Activated CD4-positive, CD25-positive, alpha-beta regulatory T cell treated with anti-CD3 and anti-CD28 coated beads, Interleukin-2, amount 50 U/mL, for 16 hours (primary cell): ENCODE measurements around the gene CACNA1G.

ENCODE experiments used
- DNase-seq: peaks from one replicate; pipeline ENCODE4 v3.0.0-alpha.2; 2020; ENCODE audit warnings: low read depth, low spot score

Gene CACNA1G

DNA sequence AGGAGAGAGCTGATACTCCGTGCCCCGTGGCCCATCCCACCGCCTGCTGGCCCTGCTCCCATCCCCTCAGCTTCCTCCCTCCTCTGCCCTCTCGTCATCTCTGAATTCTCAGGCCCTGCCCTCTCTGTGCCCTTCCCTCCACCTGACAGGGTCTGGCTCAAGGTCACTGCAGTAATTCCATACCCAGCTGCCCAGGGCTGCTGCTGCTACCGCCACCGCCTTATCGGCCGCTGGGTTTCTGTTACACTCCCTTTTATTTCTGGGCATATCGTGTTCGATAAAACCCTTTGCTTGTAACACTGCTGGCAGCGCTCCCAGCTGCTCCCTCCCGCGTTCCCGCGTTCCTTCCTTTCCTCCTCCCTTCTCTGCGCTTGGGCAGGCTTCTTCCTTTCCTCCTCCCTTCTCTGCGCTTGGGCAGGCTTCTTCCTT, 26.8 kb upstream of the CACNA1G start:
- DNase-seq: no peak

DNA sequence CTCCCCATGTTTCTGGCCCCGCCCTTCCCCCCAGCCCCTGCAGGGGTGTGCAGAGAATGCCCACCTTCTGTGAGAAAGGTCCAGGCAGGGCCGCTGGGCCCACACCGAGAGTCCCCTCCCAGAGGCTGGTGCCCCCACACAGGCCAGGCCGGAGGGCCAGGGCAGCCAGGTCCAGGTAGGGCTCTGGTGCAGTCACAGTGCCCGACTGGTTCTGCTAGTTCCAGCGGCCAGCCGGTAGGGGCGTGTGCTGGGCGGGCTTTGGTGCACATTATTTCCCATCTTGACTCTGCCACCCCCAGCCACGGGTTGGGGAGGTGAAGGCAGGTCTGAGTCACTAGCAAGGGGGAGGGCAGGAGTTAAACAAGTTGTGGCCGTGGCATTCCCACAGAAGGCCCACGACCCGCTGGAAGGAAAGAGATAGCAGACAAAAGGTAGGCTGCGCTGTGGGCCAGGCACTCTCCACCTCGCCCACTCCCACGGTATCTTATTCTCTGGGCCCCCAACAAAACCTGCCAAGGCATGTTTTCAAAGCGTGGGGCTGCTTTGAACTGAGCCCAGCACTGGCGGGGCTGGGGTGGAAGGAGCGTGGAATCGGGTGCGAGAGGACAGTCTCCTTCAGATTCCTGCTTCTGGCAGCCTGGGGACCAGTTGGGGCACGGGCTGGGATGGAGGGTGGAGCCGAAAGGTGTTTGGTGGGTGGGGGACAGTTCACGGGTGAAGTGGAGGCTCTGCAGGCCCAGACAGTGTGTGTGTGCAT, 26.1 kb upstream of the CACNA1G start:
- DNase-seq: no peak

DNA sequence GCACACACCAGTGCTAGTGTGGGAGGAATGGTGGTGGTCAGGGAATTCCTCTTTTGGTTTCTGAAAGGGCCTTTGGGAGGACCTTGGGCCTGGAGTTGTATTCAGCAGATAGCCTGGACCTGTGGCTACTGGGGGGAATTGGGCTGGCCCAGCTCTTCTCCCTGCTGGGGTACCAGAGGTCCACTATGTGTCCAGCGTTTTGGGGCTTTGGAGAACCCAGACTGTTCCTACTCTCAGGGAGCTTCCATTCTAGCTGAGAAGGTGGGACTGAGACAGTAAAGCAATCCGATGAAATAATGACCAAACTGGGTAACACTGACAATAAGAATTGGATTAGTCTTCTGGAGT, 25.6 kb upstream of the CACNA1G start:
- DNase-seq: no peak

DNA sequence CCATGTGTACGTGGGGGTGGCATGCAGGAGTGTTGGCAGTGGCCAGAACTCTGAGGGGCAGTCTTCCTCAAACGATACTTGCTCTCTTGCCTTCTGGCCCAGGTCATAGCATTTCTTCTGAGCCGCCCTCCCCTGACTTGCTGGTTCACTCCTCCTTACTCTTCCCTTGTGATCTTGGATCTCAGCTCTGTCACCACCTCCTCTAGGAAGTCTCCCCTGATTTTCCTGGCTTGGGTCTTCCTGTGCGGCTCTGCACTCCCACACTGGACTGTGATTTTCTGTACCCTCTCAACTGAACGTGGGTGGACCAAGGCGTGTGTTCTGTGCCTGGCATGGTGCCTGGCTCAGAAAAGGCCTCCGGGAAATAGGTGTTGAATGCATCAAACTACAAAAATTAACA, 25.1 kb upstream of the CACNA1G start:
- no peak for DNase-seq

DNA sequence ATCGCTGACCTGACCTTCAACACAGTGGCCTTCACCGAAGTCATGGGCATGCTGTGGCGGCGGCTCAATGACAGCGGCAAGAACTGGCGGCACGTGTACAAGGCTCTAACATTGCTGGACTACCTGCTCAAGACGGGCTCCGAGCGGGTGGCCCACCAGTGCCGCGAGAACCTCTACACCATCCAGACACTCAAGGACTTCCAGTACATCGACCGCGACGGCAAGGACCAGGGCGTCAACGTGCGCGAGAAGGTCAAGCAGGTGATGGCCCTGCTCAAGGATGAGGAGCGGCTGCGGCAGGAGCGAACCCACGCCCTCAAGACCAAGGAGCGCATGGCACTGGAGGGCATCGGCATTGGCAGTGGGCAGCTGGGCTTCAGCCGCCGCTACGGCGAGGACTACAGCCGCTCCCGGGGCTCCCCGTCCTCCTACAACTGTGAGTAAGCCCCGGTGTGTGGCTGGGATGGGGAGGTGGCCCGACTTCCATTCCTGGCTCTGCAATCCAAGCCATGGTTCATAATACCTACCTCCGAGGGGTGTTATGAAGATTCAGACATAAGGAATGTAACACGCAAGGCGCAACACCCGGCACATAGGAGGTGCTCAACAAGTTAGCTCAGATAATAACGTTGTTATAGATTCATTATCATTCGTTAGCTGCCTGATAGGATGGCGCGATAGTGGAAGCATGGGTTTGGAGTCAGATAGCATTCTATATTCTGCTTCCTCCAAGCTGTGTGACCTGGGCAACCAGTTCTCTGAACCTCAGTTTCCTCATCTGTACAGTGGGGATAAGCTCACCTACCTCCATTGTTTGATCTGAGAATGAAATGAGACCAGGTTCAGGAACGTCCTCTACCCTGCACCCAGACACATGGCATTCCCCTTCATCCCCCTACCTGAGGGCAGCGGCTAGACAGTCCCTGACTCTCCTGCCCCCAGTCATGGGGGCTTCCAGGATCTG, 23.6 kb upstream of the CACNA1G start:
- DNase-seq: no peak

DNA sequence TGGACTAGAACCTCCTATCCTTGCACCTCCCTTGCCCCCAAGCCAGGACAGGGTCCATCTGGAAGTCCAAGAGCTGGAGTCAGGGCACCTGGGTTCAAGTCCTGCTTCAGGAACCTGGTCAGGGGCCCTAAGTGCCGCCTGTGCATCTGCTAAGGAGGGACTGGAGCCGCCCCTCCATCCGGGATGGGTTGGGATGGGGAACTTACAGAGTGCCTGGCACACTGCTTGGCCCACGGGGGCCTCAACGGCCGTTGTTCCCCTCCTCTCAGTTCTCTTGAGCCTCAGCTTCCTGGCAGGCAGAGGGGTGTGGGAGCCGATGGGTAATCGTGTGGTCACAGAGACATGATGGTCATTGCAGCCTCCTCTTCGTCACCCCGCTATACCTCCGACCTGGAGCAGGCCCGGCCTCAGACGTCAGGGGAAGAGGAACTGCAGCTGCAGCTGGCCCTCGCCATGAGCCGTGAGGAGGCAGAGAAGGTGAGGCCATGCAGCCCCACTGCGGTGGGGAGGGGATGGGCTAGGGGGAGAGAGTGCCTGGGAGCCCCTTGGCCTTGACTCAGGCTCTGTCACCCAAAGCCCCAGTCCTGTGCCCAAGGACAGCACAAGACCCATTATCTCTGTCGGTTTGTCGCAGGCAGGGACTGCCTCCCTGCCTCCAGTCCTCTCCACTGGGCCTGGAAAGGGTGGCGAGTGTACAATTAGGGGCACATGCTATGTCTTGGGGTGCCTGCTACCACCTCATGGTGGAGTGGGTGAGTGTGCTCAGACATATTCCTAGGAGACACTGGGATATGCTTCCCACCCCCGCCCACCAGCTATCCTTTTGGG, 22.6 kb upstream of the CACNA1G start:
- no peak for DNase-seq

DNA sequence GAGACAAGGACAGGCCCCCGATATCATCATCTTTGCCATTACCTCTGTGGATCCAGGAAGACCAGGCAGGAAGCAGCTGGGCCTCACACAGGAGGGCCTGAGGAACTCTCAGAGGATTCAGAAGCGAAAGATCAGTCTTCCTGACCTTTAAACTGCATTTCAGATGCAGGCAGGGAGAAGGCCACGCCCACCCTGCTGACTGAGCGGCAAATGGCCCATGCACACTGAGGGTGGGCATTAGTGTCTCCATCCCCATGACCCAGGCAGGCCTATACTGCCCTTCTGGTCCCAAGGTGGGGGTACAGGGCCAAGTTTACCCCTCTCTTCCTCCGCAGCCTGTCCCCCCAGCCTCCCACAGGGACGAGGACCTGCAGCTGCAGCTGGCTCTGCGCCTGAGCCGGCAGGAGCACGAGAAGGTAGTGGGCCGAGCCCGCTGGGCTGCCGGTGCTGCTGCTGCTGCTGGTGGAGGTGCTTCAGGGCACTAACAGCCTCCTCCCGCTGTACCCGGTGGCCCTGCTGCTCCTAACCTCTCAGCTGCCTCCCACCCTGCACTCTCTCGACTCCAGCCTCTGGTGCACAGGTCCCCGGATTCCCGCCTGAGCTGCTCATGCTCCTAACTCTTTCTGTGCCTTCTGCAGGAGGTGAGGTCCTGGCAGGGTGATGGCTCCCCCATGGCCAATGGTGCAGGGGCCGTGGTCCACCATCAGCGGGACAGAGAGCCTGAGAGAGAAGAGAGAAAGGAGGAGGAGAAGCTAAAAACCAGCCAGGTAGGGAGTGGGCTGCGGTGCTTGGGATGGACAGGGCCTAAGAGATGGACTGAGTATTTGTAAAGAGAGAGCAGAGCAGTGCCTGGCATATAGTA, 21.7 kb upstream of the CACNA1G start:
- DNase-seq: no peak

DNA sequence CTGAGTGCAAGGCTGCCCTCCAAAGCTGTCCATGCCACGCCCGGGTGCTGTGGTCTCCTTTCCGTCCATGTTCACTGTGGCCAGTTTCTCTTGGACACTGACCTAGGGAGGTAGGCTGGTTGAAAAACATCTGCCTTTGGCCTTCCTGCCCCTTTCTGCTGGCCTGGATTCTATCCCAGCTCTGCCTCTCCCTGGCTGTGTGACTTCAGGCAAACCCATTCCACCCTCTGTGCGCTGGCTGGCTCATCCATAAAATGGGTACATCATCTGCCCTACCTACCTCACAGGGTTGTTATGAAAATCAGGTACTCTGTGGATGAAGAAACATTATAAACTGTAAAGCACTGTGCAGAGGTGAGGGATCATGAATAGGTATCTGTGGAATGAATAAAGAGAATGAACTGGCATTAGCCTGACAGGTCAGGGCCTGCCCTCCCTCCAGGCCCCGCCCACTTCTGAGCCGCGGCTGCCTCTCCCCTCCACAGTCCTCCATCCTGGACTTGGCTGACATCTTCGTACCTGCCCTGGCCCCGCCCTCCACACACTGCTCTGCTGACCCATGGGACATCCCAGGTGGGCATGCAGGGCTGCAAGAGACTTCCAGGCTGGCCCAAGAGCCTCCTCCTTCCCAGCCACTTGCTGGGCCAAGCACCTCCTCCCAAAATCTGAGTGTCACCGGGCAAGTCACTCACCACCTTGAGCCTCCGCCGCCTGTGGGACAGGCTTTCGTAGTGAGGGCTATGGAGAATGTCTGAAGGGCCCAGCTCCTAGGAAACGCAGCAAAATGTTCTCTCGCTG, 20.6 kb upstream of the CACNA1G start:
- DNase-seq: no peak

DNA sequence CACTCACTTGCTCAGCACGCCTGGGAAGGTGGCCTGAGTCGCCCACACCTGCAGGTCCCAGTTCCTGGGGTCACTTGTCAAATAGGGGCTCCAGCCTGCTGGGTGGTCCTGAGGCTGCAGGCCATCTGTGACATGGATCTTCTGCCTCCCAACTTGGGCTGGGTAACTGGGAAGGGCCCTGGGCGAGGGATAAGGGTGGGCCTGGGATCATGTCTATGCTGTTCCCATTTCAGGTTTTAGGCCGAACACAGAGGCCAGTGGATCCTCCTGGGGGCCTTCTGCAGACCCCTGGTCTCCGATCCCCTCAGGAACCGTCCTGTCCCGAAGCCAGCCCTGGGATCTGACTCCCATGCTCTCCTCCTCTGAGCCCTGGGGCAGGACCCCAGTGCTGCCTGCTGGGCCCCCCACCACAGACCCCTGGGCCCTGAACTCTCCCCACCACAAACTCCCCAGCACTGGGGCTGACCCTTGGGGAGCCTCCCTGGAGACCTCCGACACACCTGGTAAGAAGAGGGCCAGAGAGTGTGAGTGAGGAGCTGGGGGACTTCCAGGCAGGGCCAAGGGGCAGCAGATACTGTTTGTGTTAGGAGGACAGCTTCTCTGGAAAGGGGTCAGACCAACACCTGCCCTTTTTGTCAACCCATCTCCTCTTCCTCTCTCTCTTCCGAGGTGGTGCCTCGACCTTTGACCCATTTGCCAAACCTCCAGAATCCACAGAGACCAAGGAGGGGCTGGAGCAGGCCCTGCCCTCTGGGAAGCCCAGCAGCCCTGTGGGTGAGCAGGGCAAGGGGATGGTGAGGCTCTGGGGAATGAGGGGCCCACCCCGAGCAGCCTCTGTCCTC, 19.7 kb upstream of the CACNA1G start:
- DNase-seq: no peak

DNA sequence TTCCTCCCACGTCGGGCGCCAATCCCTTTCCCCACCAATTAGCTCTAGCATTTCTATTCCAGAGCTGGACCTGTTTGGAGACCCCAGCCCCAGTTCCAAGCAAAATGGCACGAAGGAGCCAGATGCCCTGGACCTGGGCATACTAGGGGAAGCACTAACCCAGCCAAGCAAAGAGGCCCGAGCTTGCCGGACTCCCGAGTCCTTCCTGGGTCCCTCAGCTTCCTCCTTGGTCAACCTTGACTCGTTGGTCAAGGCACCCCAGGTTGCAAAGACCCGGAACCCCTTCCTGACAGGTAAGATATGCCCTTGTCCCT, 19.2 kb upstream of the CACNA1G start:
- DNase-seq: no peak

DNA sequence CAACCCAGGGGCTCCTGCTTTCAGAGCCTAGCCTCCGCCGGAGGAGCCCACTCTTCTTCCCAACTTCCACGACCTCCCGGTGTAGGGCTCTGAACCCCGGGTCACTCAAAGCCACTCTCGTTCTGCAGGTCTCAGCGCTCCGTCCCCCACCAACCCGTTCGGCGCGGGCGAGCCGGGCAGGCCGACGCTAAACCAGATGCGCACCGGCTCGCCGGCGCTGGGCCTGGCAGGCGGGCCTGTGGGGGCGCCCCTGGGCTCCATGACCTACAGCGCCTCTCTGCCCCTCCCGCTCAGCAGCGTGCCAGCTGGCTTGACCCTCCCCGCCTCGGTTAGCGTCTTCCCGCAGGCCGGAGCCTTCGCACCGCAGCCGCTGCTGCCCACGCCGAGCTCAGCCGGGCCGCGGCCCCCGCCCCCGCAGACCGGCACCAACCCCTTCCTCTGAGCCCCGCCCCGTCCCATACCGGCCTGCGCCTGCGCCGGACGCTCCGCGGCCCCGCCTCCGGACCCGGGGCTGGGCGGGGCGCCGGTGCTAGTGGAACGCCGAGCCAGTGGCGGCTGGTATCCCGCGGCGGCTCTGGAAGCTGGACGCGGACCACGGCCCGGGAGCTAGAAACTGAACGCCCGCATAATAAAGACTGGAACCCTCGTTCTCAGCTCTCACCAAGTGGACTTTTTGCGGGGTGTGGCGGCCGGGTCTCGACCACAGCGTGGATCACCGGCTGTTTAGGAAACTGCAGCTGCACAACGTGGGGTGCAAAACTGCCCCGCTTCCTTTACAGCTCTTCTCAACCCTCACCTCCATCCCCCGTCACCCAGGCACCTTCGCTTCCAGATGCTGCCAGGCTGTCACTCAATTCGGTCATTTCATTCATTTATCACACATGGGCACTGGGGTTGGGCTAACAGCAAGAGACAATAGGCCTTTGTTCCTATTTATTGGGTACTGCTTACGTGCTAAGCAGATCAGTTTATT, 18.5 kb upstream of the CACNA1G start:
- peak; percentile 67 for DNase-seq

DNA sequence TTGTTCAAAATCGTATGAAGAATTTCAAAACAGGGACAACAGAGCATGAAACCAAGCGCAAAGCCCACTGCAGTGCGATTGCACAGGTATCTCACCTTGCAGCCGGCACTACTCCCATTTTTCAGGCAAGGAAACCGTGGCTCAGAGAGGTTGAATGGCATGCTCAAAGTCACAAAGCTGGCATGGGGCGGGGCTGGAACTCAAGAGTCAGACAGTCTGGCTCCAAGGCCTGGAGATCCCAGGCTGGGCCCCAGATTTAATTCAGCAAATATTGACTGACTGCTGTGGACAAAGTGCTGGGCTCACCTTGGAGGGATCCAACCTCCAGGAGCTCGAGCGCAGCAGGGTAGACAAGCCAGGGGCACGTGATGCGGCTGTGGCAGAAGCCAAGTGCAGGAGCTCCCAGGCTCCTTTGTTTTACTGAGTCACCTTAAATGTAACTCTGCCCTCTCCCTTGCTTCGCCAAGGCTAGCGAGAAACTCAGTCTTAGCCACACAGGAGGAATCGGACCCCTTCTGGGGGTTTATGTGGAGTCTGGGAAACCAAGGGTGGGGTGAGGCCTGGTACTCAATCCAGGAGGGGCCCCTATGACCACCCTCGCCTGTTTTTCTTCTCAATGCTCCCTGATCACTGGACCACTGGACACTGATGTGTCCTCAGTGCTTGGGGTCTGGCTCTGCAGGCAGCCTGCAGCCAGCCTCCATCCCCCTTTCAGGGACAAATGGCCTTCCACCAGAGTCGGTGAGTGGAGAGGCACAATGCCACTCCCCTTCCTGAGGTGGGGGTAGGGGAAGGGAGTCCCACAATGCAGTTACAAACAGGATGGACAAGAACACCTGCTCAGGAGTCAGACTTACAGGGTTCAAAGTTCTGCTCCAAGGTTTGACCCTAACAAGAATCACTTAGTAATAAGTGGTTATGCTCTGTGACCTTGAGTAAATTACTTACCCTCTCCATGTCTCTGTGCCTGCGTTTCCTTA, 17.4 kb upstream of the CACNA1G start:
- DNase-seq: no peak

DNA sequence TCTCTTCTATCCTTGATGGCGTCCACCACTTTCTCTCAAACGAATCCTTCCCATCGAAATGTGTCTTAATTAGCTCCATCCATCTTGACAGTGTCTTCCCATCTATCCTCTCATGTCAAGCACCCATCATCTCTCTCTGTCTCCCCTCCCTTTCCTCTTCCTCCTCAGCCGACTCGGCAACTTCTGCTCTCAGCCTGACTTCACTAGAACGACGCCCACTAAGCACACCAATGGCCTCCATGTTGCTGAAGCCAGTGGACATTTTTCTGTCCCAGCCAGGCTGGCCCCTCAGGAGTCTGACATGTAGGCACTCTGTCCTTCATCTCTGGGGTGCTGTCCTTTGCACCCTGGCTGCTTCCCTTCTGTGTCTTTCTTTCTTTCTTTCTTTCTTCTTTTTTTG, 16.0 kb upstream of the CACNA1G start:
- no peak for DNase-seq

DNA sequence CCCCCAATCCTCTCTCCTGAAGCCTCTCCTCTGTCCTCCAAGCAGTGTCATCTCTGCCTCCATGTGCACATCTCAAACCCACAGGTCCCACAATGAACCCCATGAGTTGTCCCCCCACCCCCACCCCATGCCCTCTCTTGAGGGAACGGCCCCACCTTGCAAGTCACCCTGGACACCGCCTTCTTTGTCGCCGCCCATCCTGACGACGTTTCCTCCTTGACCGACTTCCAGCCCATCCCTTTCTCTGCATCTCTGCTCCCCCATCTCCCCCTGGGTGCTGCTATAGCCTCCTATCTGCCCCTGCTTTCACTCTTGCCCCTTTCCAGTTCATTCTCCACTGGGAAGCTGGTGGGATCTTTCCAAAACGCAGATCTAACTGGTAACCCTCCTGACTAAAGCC, 15.2 kb upstream of the CACNA1G start:
- DNase-seq: no peak

DNA sequence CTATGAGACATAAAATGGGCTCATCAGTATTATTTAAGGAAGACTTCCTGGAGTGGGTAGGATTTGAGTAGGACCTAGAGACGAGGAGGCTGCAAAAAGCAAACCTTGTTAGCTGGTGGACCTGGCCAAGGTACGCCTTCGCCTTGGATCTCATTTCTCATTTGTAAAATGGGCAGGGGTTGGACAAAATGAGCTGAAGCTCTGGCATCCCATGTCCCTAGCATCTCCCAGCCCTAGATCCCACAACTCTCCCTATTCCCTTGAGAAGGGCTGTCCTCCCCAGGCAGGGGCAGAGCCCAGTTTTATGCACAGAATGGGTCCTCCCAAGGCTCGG, 13.8 kb upstream of the CACNA1G start:
- no peak for DNase-seq

DNA sequence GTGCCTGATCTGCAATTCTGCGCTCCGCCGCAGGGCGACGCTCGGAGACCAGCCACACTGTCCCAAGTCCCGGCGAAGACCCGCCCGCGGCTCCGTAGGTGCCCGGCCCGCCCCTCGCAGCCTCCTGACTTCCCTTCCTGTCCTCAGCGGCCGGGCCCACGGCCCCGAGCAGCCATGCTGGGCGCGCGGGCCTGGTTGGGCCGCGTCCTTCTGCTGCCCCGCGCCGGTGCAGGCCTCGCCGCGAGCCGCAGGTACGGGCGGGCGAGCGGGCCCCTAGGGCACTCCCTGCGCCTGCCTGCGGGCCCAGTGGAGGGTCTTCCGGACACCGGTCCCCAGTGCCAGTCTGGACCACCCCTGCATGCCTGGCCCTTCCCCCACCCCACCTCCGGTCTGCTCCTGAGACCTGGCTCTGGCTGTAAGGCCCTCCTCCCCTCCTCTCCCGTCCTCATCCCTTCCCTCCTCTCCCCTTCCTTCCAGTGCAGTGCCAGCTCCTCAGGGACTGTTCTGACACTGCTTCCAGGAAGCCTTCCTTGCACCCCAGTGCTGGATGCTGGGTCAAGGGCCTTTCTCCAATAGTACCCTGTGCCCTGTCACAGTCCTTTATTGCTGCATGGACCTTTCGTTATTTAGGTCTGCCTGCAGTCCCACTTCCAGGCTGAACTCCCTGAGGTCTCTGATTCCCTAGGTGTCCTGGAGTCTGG, 13.3 kb upstream of the CACNA1G start, which contains the start of gene SPATA20:
Gene SPATA20, plus strand, starts transcription at position 140 of the 701 bp plus-strand sequence. Its CDS starts 35 bp downstream, at position 175.
- DNase-seq: peak; percentile 69

DNA sequence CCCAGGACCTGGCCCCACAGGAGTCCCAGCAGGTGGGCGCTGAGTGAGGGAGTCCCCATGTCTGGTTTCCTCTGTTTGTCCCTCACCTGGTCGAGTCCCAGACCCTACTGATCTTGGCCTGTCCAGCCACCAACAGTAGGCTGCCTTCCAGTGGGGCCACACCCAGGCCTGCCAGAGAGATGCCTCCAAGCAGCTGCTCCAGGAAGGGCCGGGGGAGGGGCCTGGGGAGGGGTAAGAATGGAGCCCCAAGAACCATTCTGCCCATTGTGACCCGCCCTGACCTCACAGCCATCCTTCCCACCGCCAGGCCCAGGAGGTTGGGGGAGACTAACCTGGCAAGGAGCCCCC, 12.8 kb upstream of the CACNA1G start:
- no peak for DNase-seq
